Liver (tissue), 9 donors: ENCODE data around the gene TNFAIP6. TPM values are rescaled to one million over a fixed set of nuclear protein-coding genes. Genes with fewer than 3 reads are reported as not detected.

Experiments used
- DNase-seq: peaks from one replicate; pipeline ENCODE4 v3.0.0-alpha.2; 2017; ENCODE audit warnings: low spot score
- H3K27ac ChIP-seq, 2 donors: one replicate each; pipeline ENCODE4 v1.7.0; 2013; ENCODE audit warnings: inconsistent platforms in 2 of 2, low read length in 2 of 2, control low read depth in 1 of 2, low read depth in 1 of 2, mild to moderate bottlenecking in 1 of 2
- H3K27me3 ChIP-seq, 4 donors: one replicate each; pipeline versions ENCODE4 v1.6.1 to v1.7.0; 2013; ENCODE audit warnings: low read length in 3 of 4, inconsistent platforms in 1 of 4, mild to moderate bottlenecking in 1 of 4, moderate library complexity in 1 of 4; ENCODE audit not compliant: control insufficient read depth in 4 of 4, insufficient read depth in 4 of 4
- H3K36me3 ChIP-seq, 4 donors: one replicate each; pipeline versions ENCODE4 v1.6.1 to v1.7.0; 2013; ENCODE audit warnings: low read length in 3 of 4, mild to moderate bottlenecking in 3 of 4, low read depth in 1 of 4, moderate library complexity in 1 of 4; ENCODE audit not compliant: control insufficient read depth in 4 of 4, insufficient read depth in 3 of 4
- H3K4me1 ChIP-seq, 4 donors: one replicate each; pipeline versions ENCODE4 v1.6.1 to v1.7.0; 2013; ENCODE audit warnings: low read length in 3 of 4, mild to moderate bottlenecking in 3 of 4, moderate library complexity in 1 of 4; ENCODE audit not compliant: control insufficient read depth in 4 of 4, insufficient read depth in 4 of 4
- H3K4me3 ChIP-seq, 3 donors: one replicate each; pipeline versions ENCODE4 v1.6.1 to v1.7.0; 2013; ENCODE audit warnings: low read length in 3 of 3, control low read depth in 1 of 3, low read depth in 1 of 3, mild to moderate bottlenecking in 1 of 3
- H3K9ac ChIP-seq, 2 donors: one replicate each; pipeline ENCODE4 v1.7.0; 2013; ENCODE audit warnings: low read length in 2 of 2, mild to moderate bottlenecking in 2 of 2, moderate library complexity in 2 of 2, control low read depth in 1 of 2, low read depth in 1 of 2
- H3K9me3 ChIP-seq, 4 donors: one replicate each; pipeline versions ENCODE4 v1.6.1 to v1.7.0; 2013; ENCODE audit warnings: low read length in 3 of 4; ENCODE audit not compliant: control insufficient read depth in 4 of 4
- ATF3 ChIP-seq: IDR thresholded peaks from 2 replicates; pipeline ENCODE4 v1.6.1; 2016; ENCODE audit warnings: antibody characterized with exemption
- EGR1 ChIP-seq, 2 donors: IDR thresholded peaks; 2 replicates each; pipeline ENCODE4 v1.6.1; 2016 to 2018; ENCODE audit warnings: antibody characterized with exemption in 2 of 2, low read depth in 2 of 2
- FOXA1 ChIP-seq: IDR thresholded peaks from 2 replicates; pipeline ENCODE4 v1.6.1; 2016; ENCODE audit warnings: antibody characterized with exemption
- FOXA2 ChIP-seq: IDR thresholded peaks from 2 replicates; pipeline ENCODE4 v1.6.1; 2016; ENCODE audit warnings: antibody characterized with exemption
- GABPA ChIP-seq, 2 donors: IDR thresholded peaks in 1 of 2; conservative IDR thresholded peaks in 1 of 2; 2 replicates each; pipeline ENCODE4 v1.6.1; 2016; ENCODE audit warnings: antibody characterized with exemption in 2 of 2, mild to moderate bottlenecking in 1 of 2, moderate library complexity in 1 of 2
- HNF4A ChIP-seq, 2 donors: conservative IDR thresholded peaks; 2 replicates each; pipeline ENCODE4 v1.6.1; 2016; ENCODE audit warnings: antibody characterized with exemption in 2 of 2, mild to moderate bottlenecking in 2 of 2
- HNF4G ChIP-seq: IDR thresholded peaks from 2 replicates; pipeline ENCODE4 v1.6.1; 2016; ENCODE audit warnings: antibody characterized with exemption
- JUND ChIP-seq, 2 donors: IDR thresholded peaks; 2 replicates each; pipeline ENCODE4 v1.6.1; 2016; ENCODE audit warnings: antibody characterized with exemption in 2 of 2
- NR2F2 ChIP-seq: IDR thresholded peaks from 2 replicates; pipeline ENCODE4 v1.6.1; 2016; ENCODE audit warnings: antibody characterized with exemption
- RAD21 ChIP-seq, 2 donors: IDR thresholded peaks; 2 replicates each; pipeline ENCODE4 v1.6.1; 2016; ENCODE audit warnings: antibody characterized with exemption in 2 of 2, mild to moderate bottlenecking in 2 of 2
- REST ChIP-seq: IDR thresholded peaks from 2 replicates; pipeline ENCODE4 v1.6.1; 2016; ENCODE audit warnings: antibody characterized with exemption, mild to moderate bottlenecking
- RXRA ChIP-seq, 2 donors: IDR thresholded peaks; 2 replicates each; pipeline ENCODE4 v1.6.1; 2017 to 2018; ENCODE audit warnings: antibody characterized with exemption in 2 of 2, mild to moderate bottlenecking in 1 of 2
- SP1 ChIP-seq: IDR thresholded peaks from 2 replicates; pipeline ENCODE4 v1.6.1; 2018; ENCODE audit warnings: antibody characterized with exemption, mild to moderate bottlenecking
- TAF1 ChIP-seq: conservative IDR thresholded peaks from 2 replicates; pipeline ENCODE4 v1.6.1; 2016; ENCODE audit warnings: antibody characterized with exemption, mild to moderate bottlenecking
- YY1 ChIP-seq: IDR thresholded peaks from 2 replicates; pipeline ENCODE4 v1.6.1; 2016; ENCODE audit warnings: antibody characterized with exemption, mild to moderate bottlenecking
- ZBTB33 ChIP-seq: IDR thresholded peaks from 2 replicates; pipeline ENCODE4 v1.6.1; 2016; ENCODE audit warnings: antibody characterized with exemption
- WGBS: extraction: QIAGEN DNeasy Blood & Tissue Kit; methylation state at CpG from one replicate; pipeline ENCODE4 v1.1.7; 2013; 5-methylcytosine and 5-hydroxymethylcytosine counted together
- polyA plus RNA-seq, 2 donors: library from polyadenylated mRNA; stranded (reverse) in 1 of 2; unstranded in 1 of 2; fragments of 200-250 nt in 1 of 2; fragments of >200 nt in 1 of 2; fragmentation: Nextera tagmentation in 1 of 2; extraction: Ambion mirVana in 1 of 2; gene quantifications; one replicate each; pipeline versions ENCODE4 v1.2.1 to v1.2.3, GENCODE V29; 2013 to 2015
- total RNA-seq, 2 donors: library from RNA; depleted of rRNA; stranded (reverse); fragments of >200 nt; gene quantifications; one replicate each; pipeline ENCODE4 v1.2.3, GENCODE V29; 2014
- TF ChIP-seq, protein P1 (sequence below): IDR thresholded peaks from 2 replicates; pipeline ENCODE4 v1.6.1; 2016; ENCODE audit warnings: antibody characterized with exemption
- TF ChIP-seq, protein P2 (sequence below): fragments of 150-350 bp; IDR thresholded peaks from 2 replicates; pipeline ENCODE4 v1.5.1; 2017; ENCODE audit warnings: improper control_type of control experiment, low read depth, low read length; ENCODE audit not compliant: missing input control
- donor health status: healthy.
- donor health status: healthy.
- donor health status: healthy.
- donor health status: healthy.
- donor health status: healthy.

Gene TNFAIP6
- total and polyA plus RNA-seq, 4 donors = 0.17 to 0.28 (median 0.20) TPM

GRCh38 chr2:151409601-151410484, 52.5 kb downstream of the TNFAIP6 start, which contains the start of gene RIF1 (continued):
- TF ChIP-seq ATF3 (no peak), GABPA (IDR thresholded peaks at IDR 0.05 in 1 of 2, conservative IDR thresholded peaks at IDR 0.05 in 1 of 2) (no peak), FOXA2 (no peak), NR2F2 (peak; percentile 37), TAF1 (no peak)

DNA sequence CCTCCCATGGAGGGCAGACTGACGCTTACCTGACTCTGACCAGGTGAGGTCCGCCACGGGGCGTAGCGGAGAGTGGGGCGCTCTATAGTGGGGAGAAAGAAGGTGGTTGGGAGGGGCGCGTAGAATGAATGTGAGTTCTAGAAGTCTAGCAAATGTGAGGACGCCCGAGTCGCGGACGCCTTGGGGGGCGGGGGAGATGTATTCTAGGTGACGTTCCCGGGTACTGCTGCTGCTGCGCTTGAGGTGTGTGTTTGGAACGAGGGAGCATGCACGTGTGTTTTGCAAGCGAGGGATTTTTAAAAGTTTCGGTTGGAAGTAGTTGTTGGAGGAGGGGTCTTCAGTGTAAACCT, 53.1 kb downstream of the TNFAIP6 start:
- H3K9me3 ChIP-seq = no peaks in the 10 kb centered on the region
- peaks cover 0 to 4% (median 4%) of the 10 kb centered on the region in 4 donors for H3K36me3 ChIP-seq
- peak overlapping the region; percentile 88 to 97 for H3K27ac ChIP-seq
- under 1% methylated on average over 21 of the region's 21 CpGs for WGBS
- no peak for DNase-seq
- H3K4me1 ChIP-seq = peaks cover 0 to 7% (median 4%) of the 10 kb centered on the region in 4 donors
- TF ChIP-seq HNF4G (no peak), FOXA2 (no peak), EGR1 (IDR thresholded peaks at IDR 0.05; ENCODE audit: low read depth in 2 of 2) (no peak), GABPA (IDR thresholded peaks at IDR 0.05 in 1 of 2, conservative IDR thresholded peaks at IDR 0.05 in 1 of 2) (no peak), JUND (IDR thresholded peaks at IDR 0.05) (no peak), HNF4A (conservative IDR thresholded peaks at IDR 0.05) (no peak), REST (no peak), YY1 (no peak), RAD21 (IDR thresholded peaks at IDR 0.05) (no peak), ATF3 (no peak), NR2F2 (no peak), SP1 (no peak), FOXA1 (no peak), ZBTB33 (no peak), TAF1 (no peak), RXRA (IDR thresholded peaks at IDR 0.05) (no peak)
- TF ChIP-seq, protein P1, sequence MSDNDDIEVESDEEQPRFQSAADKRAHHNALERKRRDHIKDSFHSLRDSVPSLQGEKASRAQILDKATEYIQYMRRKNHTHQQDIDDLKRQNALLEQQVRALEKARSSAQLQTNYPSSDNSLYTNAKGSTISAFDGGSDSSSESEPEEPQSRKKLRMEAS = no peak
- TF ChIP-seq, protein P2, sequence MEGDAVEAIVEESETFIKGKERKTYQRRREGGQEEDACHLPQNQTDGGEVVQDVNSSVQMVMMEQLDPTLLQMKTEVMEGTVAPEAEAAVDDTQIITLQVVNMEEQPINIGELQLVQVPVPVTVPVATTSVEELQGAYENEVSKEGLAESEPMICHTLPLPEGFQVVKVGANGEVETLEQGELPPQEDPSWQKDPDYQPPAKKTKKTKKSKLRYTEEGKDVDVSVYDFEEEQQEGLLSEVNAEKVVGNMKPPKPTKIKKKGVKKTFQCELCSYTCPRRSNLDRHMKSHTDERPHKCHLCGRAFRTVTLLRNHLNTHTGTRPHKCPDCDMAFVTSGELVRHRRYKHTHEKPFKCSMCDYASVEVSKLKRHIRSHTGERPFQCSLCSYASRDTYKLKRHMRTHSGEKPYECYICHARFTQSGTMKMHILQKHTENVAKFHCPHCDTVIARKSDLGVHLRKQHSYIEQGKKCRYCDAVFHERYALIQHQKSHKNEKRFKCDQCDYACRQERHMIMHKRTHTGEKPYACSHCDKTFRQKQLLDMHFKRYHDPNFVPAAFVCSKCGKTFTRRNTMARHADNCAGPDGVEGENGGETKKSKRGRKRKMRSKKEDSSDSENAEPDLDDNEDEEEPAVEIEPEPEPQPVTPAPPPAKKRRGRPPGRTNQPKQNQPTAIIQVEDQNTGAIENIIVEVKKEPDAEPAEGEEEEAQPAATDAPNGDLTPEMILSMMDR = no peak
- peak overlapping the region; percentile 78 to 96 (median 83) for H3K4me3 ChIP-seq
- no peaks in the 10 kb centered on the region for H3K27me3 ChIP-seq
- peak overlapping the region; percentile 29 to 88 for H3K9ac ChIP-seq
